Calu3 (cell line): ENCODE results near the gene QSOX1. TPM values are rescaled to one million over a fixed set of nuclear protein-coding genes. Genes with fewer than 3 reads are reported as not detected.

Experiments used
- BruUV-seq: library from RNA; stranded (reverse); fragments of 400-500 nt; replicated peaks from 2 replicates; lab custom pipeline; 2021; lab: Mats Ljungman, UMichigan
- CTCF ChIA-PET: fragments of 300-600 bp; sonication (Branson Sonifier 250); formaldehyde crosslinking; loops from one replicate; lab custom pipeline; 2022; ENCODE audit warnings: antibody characterized with exemption; lab: Charles Lee
- DNase-seq: peaks from one replicate; pipeline ENCODE4 v3.0.0; 2022
- H3K27ac Mint-ChIP-seq: one replicate; pipeline ENCODE4 v1.8.0; 2022; ENCODE audit warnings: mixed read lengths; ENCODE audit not compliant: unreplicated experiment
- H3K27me3 Mint-ChIP-seq: one replicate; pipeline ENCODE4 v1.8.0; 2022; ENCODE audit warnings: mixed read lengths; ENCODE audit not compliant: unreplicated experiment
- H3K36me3 Mint-ChIP-seq: one replicate; pipeline ENCODE4 v1.8.0; 2022; ENCODE audit warnings: mild to moderate bottlenecking, moderate library complexity, mixed read lengths; ENCODE audit not compliant: insufficient read depth, unreplicated experiment
- H3K4me1 Mint-ChIP-seq: one replicate; pipeline ENCODE4 v1.8.0; 2022; ENCODE audit warnings: mild to moderate bottlenecking, low read depth, mixed read lengths; ENCODE audit not compliant: unreplicated experiment
- H3K4me3 Mint-ChIP-seq: one replicate; pipeline ENCODE4 v1.8.0; 2022; ENCODE audit warnings: mild to moderate bottlenecking, low read depth, moderate library complexity, mixed read lengths; ENCODE audit not compliant: unreplicated experiment
- H3K9me3 Mint-ChIP-seq: one replicate; pipeline ENCODE4 v1.8.0; 2022; ENCODE audit warnings: low read depth, mixed read lengths; ENCODE audit not compliant: unreplicated experiment
- intact Hi-C: fragments of 100-400 bp; cut with micrococcal nuclease; formaldehyde crosslinking; loops from one replicate; pipeline ENCODE4 v1.10.0; 2022; ENCODE audit not compliant: unreplicated experiment
- total RNA-seq: library from RNA; stranded (reverse); gene quantifications from 2 replicates; pipeline ENCODE4 v1.2.3, GENCODE V29; 2022
- TF ChIP-seq, protein P1 (sequence below): fragments of 200-600 bp; IDR thresholded peaks from one replicate; pipeline ENCODE4 v1.8.0; 2022; ENCODE audit warnings: antibody characterized with exemption; ENCODE audit not compliant: unreplicated experiment

The QSOX1 gene
- total RNA-seq, 1 experiment from 2014 or later, result 462 TPM

- intact Hi-C loops, result no loop called here
- BruUV-seq, result no TSS peak
- Mint-ChIP-seq H3K4me1 (peaks cover 27% of the 10 kb centered on the region), H3K27ac (no peak overlapping the region), H3K4me3 (no peak overlapping the region), H3K9me3 (peaks cover 3% of the 10 kb centered on the region), H3K36me3 (no peaks in the 10 kb centered on the region), H3K27me3 (no peaks in the 10 kb centered on the region)
- DNase-seq, result no peak
- TF ChIP-seq, protein P1, sequence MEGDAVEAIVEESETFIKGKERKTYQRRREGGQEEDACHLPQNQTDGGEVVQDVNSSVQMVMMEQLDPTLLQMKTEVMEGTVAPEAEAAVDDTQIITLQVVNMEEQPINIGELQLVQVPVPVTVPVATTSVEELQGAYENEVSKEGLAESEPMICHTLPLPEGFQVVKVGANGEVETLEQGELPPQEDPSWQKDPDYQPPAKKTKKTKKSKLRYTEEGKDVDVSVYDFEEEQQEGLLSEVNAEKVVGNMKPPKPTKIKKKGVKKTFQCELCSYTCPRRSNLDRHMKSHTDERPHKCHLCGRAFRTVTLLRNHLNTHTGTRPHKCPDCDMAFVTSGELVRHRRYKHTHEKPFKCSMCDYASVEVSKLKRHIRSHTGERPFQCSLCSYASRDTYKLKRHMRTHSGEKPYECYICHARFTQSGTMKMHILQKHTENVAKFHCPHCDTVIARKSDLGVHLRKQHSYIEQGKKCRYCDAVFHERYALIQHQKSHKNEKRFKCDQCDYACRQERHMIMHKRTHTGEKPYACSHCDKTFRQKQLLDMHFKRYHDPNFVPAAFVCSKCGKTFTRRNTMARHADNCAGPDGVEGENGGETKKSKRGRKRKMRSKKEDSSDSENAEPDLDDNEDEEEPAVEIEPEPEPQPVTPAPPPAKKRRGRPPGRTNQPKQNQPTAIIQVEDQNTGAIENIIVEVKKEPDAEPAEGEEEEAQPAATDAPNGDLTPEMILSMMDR, result no peak
- CTCF ChIA-PET, result no interaction called here
These were observed 19.1 kb upstream of the QSOX1 start for GRCh38 chr1:180135535-180135934.

- no peak for DNase-seq
- TF ChIP-seq, protein P1, result no peak
- Mint-ChIP-seq H3K36me3 (no peaks in the 10 kb centered on the region), H3K27ac (peak overlapping the region; percentile 89), H3K27me3 (no peaks in the 10 kb centered on the region), H3K9me3 (peaks cover 3% of the 10 kb centered on the region), H3K4me1 (peaks cover 24% of the 10 kb centered on the region), H3K4me3 (no peak overlapping the region)
- intact Hi-C loops, result no loop called here
- CTCF ChIA-PET, result no interaction called here
- no TSS peak for BruUV-seq
These were observed 18.2 kb upstream of the QSOX1 start for GRCh38 chr1:180136331-180136967.

- Mint-ChIP-seq H3K36me3 (no peaks in the 10 kb centered on the region), H3K27ac (peak overlapping the region; percentile 89), H3K9me3 (peaks cover 3% of the 10 kb centered on the region), H3K4me3 (no peak overlapping the region), H3K4me1 (peaks cover 19% of the 10 kb centered on the region), H3K27me3 (no peaks in the 10 kb centered on the region)
- TF ChIP-seq, protein P1, result no peak
- intact Hi-C loops, result no loop called here
- CTCF ChIA-PET, result interaction anchor here (0.7 kb wide), 1 partner anchor 8 kb away, joined by 3 read pairs; no protein-coding TSS in a partner anchor
- BruUV-seq, result no TSS peak
- DNase-seq, result no peak
These were observed 17.7 kb upstream of the QSOX1 start for GRCh38 chr1:180136968-180137356.

DNA sequence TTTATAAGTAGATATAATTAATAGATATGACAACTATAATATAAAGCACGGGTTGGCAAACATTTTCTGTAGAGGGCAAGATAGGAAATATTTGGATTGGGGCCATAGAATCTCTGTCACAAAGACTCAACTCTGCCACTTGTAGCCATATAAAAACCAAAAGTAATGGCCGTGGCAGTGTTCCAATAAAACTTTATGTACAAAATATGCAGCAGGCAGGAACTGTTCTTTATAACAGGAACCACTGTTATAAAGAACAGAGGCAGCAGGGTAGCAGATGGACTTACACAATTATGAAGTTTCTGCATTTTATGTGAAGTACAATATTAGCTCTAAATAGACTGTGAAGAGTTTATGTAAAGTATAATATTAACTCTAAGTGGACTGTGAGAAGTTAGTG is 16.9 kb upstream of the QSOX1 start:
- no peaks in the 10 kb centered on the region for H3K36me3 Mint-ChIP-seq
- peaks cover 3% of the 10 kb centered on the region for H3K9me3 Mint-ChIP-seq
- peaks cover 19% of the 10 kb centered on the region for H3K4me1 Mint-ChIP-seq
- no peak for DNase-seq
- CTCF ChIA-PET, result interaction anchor here (0.7 kb wide), 1 partner anchor 9 kb away, joined by 3 read pairs; no protein-coding TSS in a partner anchor
- no TSS peak for BruUV-seq
- H3K27ac Mint-ChIP-seq, result no peak overlapping the region
- intact Hi-C loops, result no loop called here
- no peak overlapping the region for H3K4me3 Mint-ChIP-seq
- no peaks in the 10 kb centered on the region for H3K27me3 Mint-ChIP-seq
- TF ChIP-seq, protein P1, result no peak
